HG02852 (cell line): ENCODE data around the gene PROC.
"Not testable (repeated sequence)": the region's sequence is repeated elsewhere in the genome, so short reads cannot be mapped to it uniquely, and the experiment has no call there.

Experiments used
- ATAC-seq: cut with Tn5 transposase; IDR thresholded peaks from one replicate; pipeline ENCODE4 v1.9.1; 2021; ENCODE audit warnings: mild to moderate bottlenecking, moderate library complexity; ENCODE audit not compliant: unreplicated experiment

The PROC gene

GRCh38 chr2:127392828-127393578, 25.2 kb upstream of the PROC start:
- no peak for ATAC-seq

- ATAC-seq, result no peak
Measured at GRCh38 chr2:127394492-127394891, 23.7 kb upstream of the PROC start.

- ATAC-seq, result peak; percentile 5
Measured at GRCh38 chr2:127397568-127398238, 20.5 kb upstream of the PROC start.

- ATAC-seq, result peak; percentile 91
Measured at GRCh38 chr2:127398239-127398590, 20.0 kb upstream of the PROC start.

- no peak for ATAC-seq
Measured at GRCh38 chr2:127400533-127400896, 17.7 kb upstream of the PROC start.

GRCh38 chr2:127400897-127401756, 17.1 kb upstream of the PROC start:
- no peak for ATAC-seq

GRCh38 chr2:127401757-127402695, 16.2 kb upstream of the PROC start:
- ATAC-seq, result no peak

- no peak for ATAC-seq
Measured at GRCh38 chr2:127403460-127403859, 14.8 kb upstream of the PROC start.

- ATAC-seq, result no peak
Measured at GRCh38 chr2:127404466-127405254, 13.6 kb upstream of the PROC start.

- no peak for ATAC-seq
Measured at GRCh38 chr2:127405255-127405610, 13.0 kb upstream of the PROC start.

GRCh38 chr2:127406454-127406853, 11.8 kb upstream of the PROC start:
- ATAC-seq, result no peak

GRCh38 chr2:127407091-127407490, 11.1 kb upstream of the PROC start:
- ATAC-seq, result no peak

GRCh38 chr2:127407661-127408003, 10.6 kb upstream of the PROC start:
- peak; percentile 11 for ATAC-seq

- ATAC-seq, result peak; percentile 55
Measured at GRCh38 chr2:127408004-127408806, 10.0 kb upstream of the PROC start.

GRCh38 chr2:127408807-127409099, 9.5 kb upstream of the PROC start:
- ATAC-seq, result no peak

GRCh38 chr2:127409716-127410115, 8.5 kb upstream of the PROC start:
- not testable (repeated sequence) for ATAC-seq

GRCh38 chr2:127410871-127411652, 7.2 kb upstream of the PROC start:
- peak; percentile 53 for ATAC-seq

GRCh38 chr2:127411653-127412369, 6.4 kb upstream of the PROC start:
- no peak for ATAC-seq
